ENCODE results near the gene ESPNL. TPM values are rescaled to one million over a fixed set of nuclear protein-coding genes. Genes with fewer than 3 reads are reported as not detected.
A peak's percentile ranks its signal among the peaks of the same experiment; 100 is the strongest.

ESPNL gene
- total and polyA plus RNA-seq, 7 donors: 0.04 to 0.32 (median 0.16) TPM; not detected in 1

DNA sequence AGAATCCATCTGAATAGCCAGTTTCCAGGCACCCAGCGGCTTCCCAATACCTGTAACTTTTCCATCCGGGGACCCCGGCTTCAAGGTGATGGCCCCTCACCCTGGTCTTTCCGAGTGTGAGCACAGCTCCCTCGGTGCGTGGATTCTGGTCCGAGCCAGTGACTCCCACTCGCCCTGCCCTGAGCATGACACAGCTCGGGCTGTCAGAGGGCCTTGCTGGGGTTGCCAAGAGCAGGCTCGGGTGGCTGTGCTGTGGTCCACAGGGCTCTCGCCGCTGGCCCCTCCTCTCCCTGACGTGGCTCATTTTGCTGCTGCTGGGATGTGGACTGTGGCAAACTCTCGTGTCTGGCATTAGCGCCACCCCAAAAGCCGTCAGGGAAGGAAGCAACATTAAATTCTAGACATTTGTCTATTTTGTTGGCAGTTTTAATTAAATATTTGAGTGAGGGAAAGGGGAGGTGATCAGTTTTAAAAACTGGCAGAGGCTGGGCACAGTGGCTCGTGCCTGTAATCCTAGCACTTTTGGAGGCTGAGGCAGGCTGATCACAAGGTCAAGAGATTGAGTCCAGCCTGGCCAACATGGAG is 5.6 kb upstream of the ESPNL start:
- no peak for ATAC-seq

DNA sequence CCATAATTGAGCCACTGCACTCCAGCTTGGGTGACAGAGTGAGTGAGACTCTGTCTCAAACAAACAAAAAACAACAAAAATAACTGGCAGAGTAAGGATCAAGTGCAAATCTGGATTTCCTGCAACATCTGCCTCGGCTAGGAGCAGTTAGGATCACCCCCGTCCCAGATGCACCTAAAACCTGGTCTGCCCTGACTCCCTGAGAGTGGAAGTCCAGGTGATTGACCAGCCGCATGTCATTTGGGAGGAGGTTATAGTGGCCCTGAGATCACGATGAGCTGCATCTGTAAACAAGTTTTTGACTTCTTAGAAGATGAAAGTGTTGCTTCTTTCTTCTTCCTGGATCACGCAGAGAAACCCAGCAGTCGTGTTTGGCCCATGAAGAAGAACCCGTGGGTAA is 5.0 kb upstream of the ESPNL start:
- Histone ChIP-seq H3K27ac (no peak overlapping the region), H3K4me3 (no peak overlapping the region), H3K9me3 (no peaks in the 10 kb centered on the region), H3K4me1 (no peaks in the 10 kb centered on the region), H3K36me3 (ENCODE audit: insufficient read depth in 1 of 2, low read depth in 1 of 2) (no peaks in the 10 kb centered on the region), H3K27me3 (ENCODE audit: insufficient read depth in 3 of 3, low read length in 2 of 3) (no peaks in the 10 kb centered on the region)
- no peak for TF ChIP-seq CTCF (IDR thresholded peaks at IDR 0.05)
- ATAC-seq: no peak
- intact Hi-C loops (cut with DNase I): no loop called here
- DNase-seq: peak in 1 of 2 donors; percentile 17
- 83 to 89% (median 86%) methylated on average over 7 of the region's 7 CpGs for WGBS, 3 donors

More for the DNA sequence above, 5.6 kb upstream of the ESPNL start:
- H3K9me3 ChIP-seq: no peaks in the 10 kb centered on the region
- peak in 1 of 2 donors; percentile 46 for DNase-seq
- TF ChIP-seq CTCF (IDR thresholded peaks at IDR 0.05): no peak
- no peaks in the 10 kb centered on the region for H3K36me3 ChIP-seq (ENCODE audit: insufficient read depth in 1 of 2, low read depth in 1 of 2)
- no peak overlapping the region for H3K27ac ChIP-seq
- intact Hi-C loops (cut with DNase I): no loop called here
- no peaks in the 10 kb centered on the region for H3K4me1 ChIP-seq
- no peaks in the 10 kb centered on the region for H3K27me3 ChIP-seq (ENCODE audit: insufficient read depth in 3 of 3, low read length in 2 of 3)
- 87 to 92% (median 90%) methylated on average over 17 of the region's 17 CpGs for WGBS, 3 donors
- H3K4me3 ChIP-seq: no peak overlapping the region

GRCh38 chr2:238096311-238097011 is 3.7 kb upstream of the ESPNL start:
- no peak for TF ChIP-seq CTCF (IDR thresholded peaks at IDR 0.05)
- ATAC-seq (no peak), DNase-seq (peak in 1 of 2 donors; percentile 42)
- Histone ChIP-seq H3K9me3 (no peaks in the 10 kb centered on the region), H3K27me3 (ENCODE audit: insufficient read depth in 3 of 3, low read length in 2 of 3) (no peaks in the 10 kb centered on the region), H3K4me3 (no peak overlapping the region), H3K4me1 (no peaks in the 10 kb centered on the region), H3K36me3 (ENCODE audit: insufficient read depth in 1 of 2, low read depth in 1 of 2) (no peaks in the 10 kb centered on the region), H3K27ac (no peak overlapping the region)
- intact Hi-C loops (cut with DNase I): no loop called here
- WGBS, 3 donors: 66 to 74% (median 71%) methylated on average over 22 of the region's 22 CpGs

- Histone ChIP-seq H3K27ac (no peak overlapping the region), H3K27me3 (ENCODE audit: insufficient read depth in 3 of 3, low read length in 2 of 3) (no peaks in the 10 kb centered on the region), H3K36me3 (ENCODE audit: insufficient read depth in 1 of 2, low read depth in 1 of 2) (no peaks in the 10 kb centered on the region), H3K4me3 (no peak overlapping the region), H3K4me1 (no peaks in the 10 kb centered on the region), H3K9me3 (no peaks in the 10 kb centered on the region)
- no peak for TF ChIP-seq CTCF (IDR thresholded peaks at IDR 0.05)
- DNase-seq (peak in 1 of 2 donors; percentile 27), ATAC-seq (no peak)
- intact Hi-C loops (cut with DNase I): no loop called here
- 87 to 90% (median 90%) methylated on average over 18 to 19 of the region's 19 CpGs for WGBS, 3 donors
These were observed 2.7 kb upstream of the ESPNL start for GRCh38 chr2:238097201-238097987.

Measured in psoas muscle (tissue), 8 donors.